Gastrocnemius medialis (tissue), 4 donors: Measurements from ENCODE around the gene CELSR3. TPM values are rescaled to one million over a fixed set of nuclear protein-coding genes. Genes with fewer than 3 reads are reported as not detected.

Source experiments
- ATAC-seq, 2 donors: fragments of 150-250 bp; one replicate each; pipeline ENCODE4 v1.9.1; 2016
- DNase-seq, 2 donors: peaks; one replicate each; pipeline ENCODE4 v3.0.0-alpha.2; 2019
- H3K27ac ChIP-seq, 4 donors: fragments of 200-600 bp; sonication (generic); 1 replicate in 1 of 4; 2 replicates in 3 of 4; pipeline ENCODE4 v1.5.1; 2016 to 2018; ENCODE audit warnings: mild to moderate bottlenecking in 2 of 4, moderate library complexity in 1 of 4
- H3K27me3 ChIP-seq, 3 donors: fragments of 200-600 bp; sonication (generic) in 2 of 3; 1 replicate in 1 of 3; 2 replicates in 2 of 3; pipeline versions ENCODE4 v1.5.1 to v1.6.0; 2016 to 2019; ENCODE audit warnings: mild to moderate bottlenecking in 1 of 3, moderate library complexity in 1 of 3
- H3K36me3 ChIP-seq, 2 donors: fragments of 200-600 bp; sonication (generic) in 1 of 2; one replicate each; pipeline ENCODE4 v1.5.1; 2017 to 2018
- H3K4me1 ChIP-seq, 2 donors: fragments of 200-600 bp; sonication (generic) in 1 of 2; one replicate each; pipeline ENCODE4 v1.5.1; 2016 to 2017; ENCODE audit warnings: mild to moderate bottlenecking in 2 of 2
- H3K4me3 ChIP-seq, 4 donors: fragments of 200-600 bp; sonication (generic) in 3 of 4; 1 replicate in 1 of 4; 2 replicates in 3 of 4; pipeline ENCODE4 v1.5.1; 2016 to 2019; ENCODE audit warnings: mild to moderate bottlenecking in 2 of 4
- H3K9me3 ChIP-seq, 3 donors: fragments of 200-600 bp; sonication (generic) in 2 of 3; 1 replicate in 1 of 3; 2 replicates in 2 of 3; pipeline ENCODE4 v1.5.1; 2016 to 2019
- CTCF ChIP-seq, 5 experiments: fragments of 450-650 bp in 3 of 5; fragments of 200-600 bp in 2 of 5; sonication (generic) in 2 of 5; IDR thresholded peaks in 4 of 5; conservative IDR thresholded peaks in 1 of 5; 1 replicate in 4 of 5; 2 replicates in 1 of 5; pipeline ENCODE4 v1.5.1; 2016 to 2019; ENCODE audit warnings: antibody characterized with exemption in 5 of 5, mild to moderate bottlenecking in 3 of 5, moderate library complexity in 3 of 5
- POLR2A ChIP-seq, 2 donors: fragments of 450-650 bp; IDR thresholded peaks; one replicate each; pipeline ENCODE4 v1.6.1; 2017; ENCODE audit warnings: antibody characterized with exemption in 2 of 2, mild to moderate bottlenecking in 2 of 2, moderate library complexity in 2 of 2
- in situ Hi-C, 4 donors: fragments of 200-750 bp; cut with MboI; loops; one replicate each; pipeline versions ENCODE4 v1.15.0 to v1.8.0; 2017; ENCODE audit warnings: low sequenced_read_pairs in 4 of 4
- intact Hi-C: fragments of 100-400 bp; cut with DNase I; formaldehyde crosslinking; loops from one replicate; pipeline ENCODE4 v1.15.1; 2023; ENCODE audit warnings: low total_unique reads
- total RNA-seq, 4 donors: library from RNA; depleted of rRNA; stranded (reverse); fragments of >200 nt; gene quantifications; one replicate each; pipeline versions ENCODE4 v1.1.0 to v1.2.3, GENCODE V29; 2016

Gene CELSR3
- total RNA-seq, 4 donors from 2014 or later: 0.02 to 0.25 (median 0.05) TPM; not detected in 1

GRCh38 chr3:48680811-48681540, 18.3 kb upstream of the CELSR3 start:
- ATAC-seq: no peak
- intact Hi-C loops: no loop called here
- H3K9me3 ChIP-seq: no peaks in the 10 kb centered on the region
- DNase-seq: no peak
- peaks cover 15 to 22% of the 10 kb centered on the region in 2 donors for H3K4me1 ChIP-seq
- peaks cover 0 to 41% of the 10 kb centered on the region in 2 donors for H3K36me3 ChIP-seq
- TF ChIP-seq CTCF (IDR thresholded peaks at IDR 0.05 in 4 of 5, conservative IDR thresholded peaks at IDR 0.05 in 1 of 5) (no peak), POLR2A (IDR thresholded peaks at IDR 0.05) (no peak)
- no peak overlapping the region for H3K4me3 ChIP-seq
- in situ Hi-C loops: no loop called here
- H3K27me3 ChIP-seq: no peaks in the 10 kb centered on the region
- no peak overlapping the region for H3K27ac ChIP-seq

GRCh38 chr3:48679411-48680391, 17.0 kb upstream of the CELSR3 start:
- Histone ChIP-seq H3K4me3 (no peak overlapping the region), H3K27me3 (no peaks in the 10 kb centered on the region), H3K9me3 (no peaks in the 10 kb centered on the region), H3K27ac (no peak overlapping the region), H3K4me1 (peaks cover 13 to 14% of the 10 kb centered on the region in 2 donors), H3K36me3 (peaks cover 0 to 41% of the 10 kb centered on the region in 2 donors)
- intact Hi-C loops (no loop called here), in situ Hi-C loops (no loop called here)
- DNase-seq: no peak
- no peak for TF ChIP-seq POLR2A (IDR thresholded peaks at IDR 0.05)
- no peak for TF ChIP-seq CTCF (IDR thresholded peaks at IDR 0.05 in 4 of 5, conservative IDR thresholded peaks at IDR 0.05 in 1 of 5)
- no peak for ATAC-seq

GRCh38 chr3:48678566-48679380, 16.1 kb upstream of the CELSR3 start:
- DNase-seq (no peak), ATAC-seq (no peak)
- Histone ChIP-seq H3K27me3 (no peaks in the 10 kb centered on the region), H3K9me3 (no peaks in the 10 kb centered on the region), H3K4me3 (no peak overlapping the region), H3K4me1 (peaks cover 4 to 6% of the 10 kb centered on the region in 2 donors), H3K36me3 (peaks cover 0 to 41% of the 10 kb centered on the region in 2 donors), H3K27ac (no peak overlapping the region)
- TF ChIP-seq POLR2A (IDR thresholded peaks at IDR 0.05): no peak
- TF ChIP-seq CTCF (IDR thresholded peaks at IDR 0.05 in 4 of 5, conservative IDR thresholded peaks at IDR 0.05 in 1 of 5): no peak
- intact Hi-C loops: no loop called here
- in situ Hi-C loops: no loop called here

DNA sequence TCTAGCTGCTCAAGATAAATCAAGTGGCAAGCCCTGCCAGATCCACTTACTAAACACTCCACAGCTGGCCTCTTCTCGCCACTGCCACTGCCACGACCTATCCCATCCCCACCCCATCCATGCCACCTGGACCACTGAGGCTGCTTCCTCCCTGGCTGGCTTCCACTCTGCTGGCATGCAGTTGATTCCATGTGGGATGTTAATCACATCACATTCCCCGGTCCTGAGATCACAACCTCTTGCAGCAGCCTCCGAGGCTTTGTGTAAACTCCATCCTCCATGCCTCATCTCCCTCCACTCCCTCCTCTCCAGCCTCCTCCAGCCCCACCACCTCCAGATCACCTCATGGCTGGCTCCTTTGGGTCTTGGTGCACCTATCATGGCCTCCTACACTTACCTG, 15.4 kb upstream of the CELSR3 start:
- DNase-seq (no peak), ATAC-seq (no peak)
- Histone ChIP-seq H3K9me3 (no peaks in the 10 kb centered on the region), H3K4me1 (no peaks in the 10 kb centered on the region), H3K36me3 (peaks cover 0 to 41% of the 10 kb centered on the region in 2 donors), H3K27me3 (no peaks in the 10 kb centered on the region), H3K4me3 (no peak overlapping the region), H3K27ac (no peak overlapping the region)
- intact Hi-C loops: no loop called here
- no peak for TF ChIP-seq POLR2A (IDR thresholded peaks at IDR 0.05)
- TF ChIP-seq CTCF (IDR thresholded peaks at IDR 0.05 in 4 of 5, conservative IDR thresholded peaks at IDR 0.05 in 1 of 5): no peak
- in situ Hi-C loops: no loop called here
